Subcutaneous adipose tissue (tissue), 4 donors: Measurements from ENCODE around the gene MCHR1. TPM values are rescaled to one million over a fixed set of nuclear protein-coding genes. Genes with fewer than 3 reads are reported as not detected.

Source experiments
- total RNA-seq, 4 donors: library from RNA; depleted of rRNA; stranded (reverse); fragments of >200 nt; gene quantifications; one replicate each; pipeline ENCODE4 v1.1.0, GENCODE V29; 2016
- TF ChIP-seq, protein P1 (sequence below): fragments of 450-650 bp; IDR thresholded peaks from one replicate; pipeline ENCODE4 v1.5.1; 2016; ENCODE audit warnings: low read depth, mild to moderate bottlenecking, control low read depth, antibody characterized with exemption, moderate library complexity

Gene MCHR1
- total RNA-seq, 4 donors from 2014 or later = 0.17 to 0.22 TPM; not detected in 2

DNA sequence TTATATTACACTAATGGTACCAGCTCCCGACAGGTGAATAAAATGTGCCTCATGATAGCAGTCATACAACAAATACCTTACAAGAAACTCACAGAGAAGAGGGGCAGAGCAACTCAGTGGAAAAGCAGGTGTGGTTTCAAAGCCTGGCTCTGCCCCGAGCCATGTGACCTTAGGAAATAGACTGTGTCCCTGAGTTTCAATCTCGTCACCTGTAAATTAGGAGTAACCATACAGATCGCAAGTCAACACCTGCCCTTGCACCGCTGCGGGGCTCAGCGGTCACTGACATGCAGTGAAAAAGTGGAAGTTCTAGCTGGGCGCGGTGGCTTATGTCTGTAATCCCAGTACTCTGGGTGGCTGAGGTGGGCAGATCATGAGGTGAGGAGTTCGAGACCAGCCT is 30.9 kb upstream of the MCHR1 start:
- TF ChIP-seq, protein P1, sequence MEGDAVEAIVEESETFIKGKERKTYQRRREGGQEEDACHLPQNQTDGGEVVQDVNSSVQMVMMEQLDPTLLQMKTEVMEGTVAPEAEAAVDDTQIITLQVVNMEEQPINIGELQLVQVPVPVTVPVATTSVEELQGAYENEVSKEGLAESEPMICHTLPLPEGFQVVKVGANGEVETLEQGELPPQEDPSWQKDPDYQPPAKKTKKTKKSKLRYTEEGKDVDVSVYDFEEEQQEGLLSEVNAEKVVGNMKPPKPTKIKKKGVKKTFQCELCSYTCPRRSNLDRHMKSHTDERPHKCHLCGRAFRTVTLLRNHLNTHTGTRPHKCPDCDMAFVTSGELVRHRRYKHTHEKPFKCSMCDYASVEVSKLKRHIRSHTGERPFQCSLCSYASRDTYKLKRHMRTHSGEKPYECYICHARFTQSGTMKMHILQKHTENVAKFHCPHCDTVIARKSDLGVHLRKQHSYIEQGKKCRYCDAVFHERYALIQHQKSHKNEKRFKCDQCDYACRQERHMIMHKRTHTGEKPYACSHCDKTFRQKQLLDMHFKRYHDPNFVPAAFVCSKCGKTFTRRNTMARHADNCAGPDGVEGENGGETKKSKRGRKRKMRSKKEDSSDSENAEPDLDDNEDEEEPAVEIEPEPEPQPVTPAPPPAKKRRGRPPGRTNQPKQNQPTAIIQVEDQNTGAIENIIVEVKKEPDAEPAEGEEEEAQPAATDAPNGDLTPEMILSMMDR = no peak

- TF ChIP-seq, protein P1 = no peak
These were observed 28.2 kb upstream of the MCHR1 start for GRCh38 chr22:40651057-40651456.

DNA sequence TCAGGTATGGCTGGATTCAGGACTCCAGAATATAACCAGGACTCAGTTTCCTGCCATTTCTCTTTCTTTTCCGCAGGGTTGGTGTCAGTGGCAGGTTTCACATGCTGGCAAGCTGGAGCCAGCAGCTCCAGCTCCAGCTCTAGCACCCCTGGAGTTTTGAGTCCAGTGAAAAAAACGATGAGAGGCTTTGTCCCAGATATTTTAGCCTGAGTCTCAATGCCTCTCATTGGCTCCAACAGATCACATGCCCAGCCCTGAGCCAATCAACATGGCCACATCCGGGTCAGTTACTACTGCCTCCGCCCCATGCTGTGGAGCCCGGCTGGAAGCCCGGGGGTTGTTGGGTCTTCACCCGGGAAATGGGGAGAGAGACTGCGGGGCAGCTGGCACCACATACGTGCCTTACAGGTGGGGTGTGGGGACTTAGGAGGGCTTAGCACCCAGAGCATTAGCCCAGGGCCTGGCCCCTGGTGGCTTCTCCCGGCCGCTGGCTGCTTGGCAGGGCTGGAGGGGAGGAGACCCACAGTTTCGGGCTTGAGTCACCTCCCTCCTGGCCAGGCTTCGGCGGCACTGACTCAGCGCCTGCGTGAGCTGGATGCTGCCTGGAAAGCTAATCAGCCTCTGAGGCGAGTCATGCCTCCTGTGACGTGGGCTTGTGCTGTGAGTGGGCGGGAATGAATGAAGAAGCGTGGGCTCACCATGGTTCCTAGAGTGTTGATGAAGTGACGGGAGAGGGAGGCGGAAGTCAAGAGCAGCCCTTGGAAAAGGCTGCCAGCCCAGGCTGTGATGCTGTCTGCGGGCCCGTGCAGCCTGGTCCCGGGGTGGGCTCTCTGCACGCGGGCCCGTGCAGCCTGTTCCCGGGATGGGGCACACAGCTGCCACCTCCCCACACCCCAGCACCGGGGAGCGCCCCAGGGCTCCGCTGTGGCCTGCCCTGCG is 27.5 kb upstream of the MCHR1 start:
- TF ChIP-seq, protein P1 = no peak

- TF ChIP-seq, protein P1 = no peak
These were observed 25.9 kb upstream of the MCHR1 start for GRCh38 chr22:40653361-40653760.

- TF ChIP-seq, protein P1 = no peak
These were observed 24.6 kb upstream of the MCHR1 start for GRCh38 chr22:40654522-40655167.

DNA sequence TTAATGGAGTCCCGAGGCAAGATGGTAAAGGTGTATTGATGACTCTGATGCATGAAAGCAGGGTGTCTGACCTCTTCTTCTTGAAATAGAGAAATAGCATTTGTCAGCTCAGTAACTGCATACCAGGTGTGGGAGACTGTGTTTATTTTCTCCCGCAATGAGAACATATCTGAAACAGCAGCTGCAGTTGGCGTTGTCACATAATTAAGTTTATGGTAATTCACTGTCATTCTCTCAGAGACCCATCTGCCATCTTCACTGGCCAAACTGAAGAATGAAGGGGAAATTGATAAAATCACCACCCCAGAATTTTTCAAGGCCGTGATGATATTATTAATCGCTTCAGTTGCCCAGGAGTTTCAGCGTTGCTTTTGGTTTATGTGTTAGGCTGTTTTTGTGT is 20.1 kb upstream of the MCHR1 start:
- TF ChIP-seq, protein P1 = no peak

DNA sequence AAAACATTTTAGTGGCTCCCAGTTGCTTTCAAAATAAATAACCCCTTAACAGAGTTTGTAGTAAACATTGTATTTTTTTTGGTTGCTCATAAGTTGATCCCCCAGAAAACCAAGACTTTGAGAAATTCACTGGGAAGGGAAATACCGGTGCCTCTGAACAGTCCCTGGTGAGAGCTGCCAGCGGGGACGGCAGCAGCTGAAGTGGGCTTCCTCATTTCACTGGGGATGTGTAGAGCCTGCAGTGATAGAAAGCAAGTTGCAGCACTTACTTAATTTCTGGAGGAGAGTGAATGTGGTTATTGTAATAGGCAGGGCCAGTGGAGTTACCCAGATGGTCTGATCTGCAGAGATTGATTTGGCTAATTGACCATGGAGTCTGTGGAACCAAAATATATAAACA is 18.6 kb upstream of the MCHR1 start:
- TF ChIP-seq, protein P1 = no peak
